ENCODE data around the gene UBE2R2. TPM values are rescaled to one million over a fixed set of nuclear protein-coding genes. Genes with fewer than 3 reads are reported as not detected.
"Not testable (repeated sequence)": the region's sequence is repeated elsewhere in the genome, so short reads cannot be mapped to it uniquely, and the experiment has no call there.

Gene UBE2R2
- total RNA-seq, 2 experiments from 2014 or later: 13.7 to 57.3 TPM

DNA sequence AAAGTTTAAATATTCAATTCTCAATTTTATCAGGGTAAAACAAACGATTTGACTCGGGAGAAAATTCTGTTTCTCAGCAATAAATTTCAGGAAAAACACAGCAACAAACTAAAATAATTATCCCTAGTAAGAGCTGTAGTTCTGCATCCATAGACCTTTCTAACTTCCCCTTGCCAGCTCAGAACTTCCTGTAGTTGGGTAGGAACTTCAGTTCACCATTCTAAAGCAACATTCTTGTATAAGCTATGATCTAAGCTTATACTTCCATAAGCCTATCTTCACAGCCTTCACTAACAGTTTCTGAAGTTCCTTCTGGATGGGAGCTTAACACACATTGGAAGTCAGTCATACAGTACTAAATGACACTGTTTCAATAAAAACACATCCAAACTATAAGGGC, 135.1 kb downstream of the UBE2R2 start:
- no peak overlapping the region for H2AFZ ChIP-seq (ENCODE audit: low read length)
- H3K36me3 ChIP-seq (ENCODE audit: insufficient read depth, low read length): peaks cover 83% of the 10 kb centered on the region
- H3K9me2 ChIP-seq (ENCODE audit: insufficient read depth, low read length): no peaks in the 10 kb centered on the region
- no peak overlapping the region for H3K4me2 ChIP-seq (ENCODE audit: low read length)
- H3K9me3 ChIP-seq (ENCODE audit: low read length): no peaks in the 10 kb centered on the region
- H3K27ac ChIP-seq (ENCODE audit: low read depth, low read length, poor library complexity, severe bottlenecking): no peak overlapping the region
- intact Hi-C loops (cut with micrococcal nuclease; ENCODE audit: unreplicated experiment): no loop called here
- no peak overlapping the region for H3K4me3 ChIP-seq (ENCODE audit: low read depth, low read length, poor library complexity, severe bottlenecking)
- CTCF ChIA-PET (ENCODE audit: unreplicated experiment): no interaction called here
- TF ChIP-seq EZH2phosphoT487 (IDR thresholded peaks at IDR 0.05; ENCODE audit: borderline replicate concordance, low read depth, low read length) (no peak), CTCF (conservative IDR thresholded peaks at IDR 0.05; ENCODE audit: low read length) (no peak)
- no peak for DNase-seq (ENCODE audit: low spot score)
- no peaks in the 10 kb centered on the region for H4K20me1 ChIP-seq (ENCODE audit: insufficient read depth, low read length)
- no peaks in the 10 kb centered on the region for H3K79me2 ChIP-seq (ENCODE audit: insufficient read depth, low read depth, low read length)
- no TSS peak for BruUV-seq (replicated peaks)
- POLR2A ChIA-PET: interaction anchor here (0.6 to 1.1 kb wide), 4 partner anchors 66 to 244 kb away, joined by 3 read pairs; no protein-coding TSS in a partner anchor
- no peaks in the 10 kb centered on the region for H3K4me1 ChIP-seq (ENCODE audit: insufficient read depth, low read length, poor library complexity, severe bottlenecking)

DNA sequence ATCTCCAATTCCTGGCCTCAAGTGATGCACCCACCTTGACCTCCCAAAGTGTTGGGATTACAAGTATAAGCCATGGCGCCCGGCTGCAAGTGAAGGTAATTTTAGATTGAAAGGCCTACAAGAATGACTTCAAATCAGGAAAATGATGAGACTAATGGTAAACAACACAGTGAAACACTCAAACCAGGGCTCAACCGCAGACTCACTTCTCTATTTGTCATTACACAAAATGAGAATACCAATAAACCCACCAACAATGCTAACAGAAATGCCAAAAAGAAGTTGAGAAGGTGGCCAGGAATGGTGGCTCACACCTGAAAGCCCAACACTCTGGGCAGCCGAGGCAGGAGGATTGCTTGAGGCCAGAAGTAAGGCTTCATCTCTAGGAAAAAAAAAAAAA, 139.6 kb downstream of the UBE2R2 start:
- intact Hi-C loops (cut with micrococcal nuclease; ENCODE audit: unreplicated experiment): no loop called here
- BruUV-seq (replicated peaks): no TSS peak
- H3K27ac ChIP-seq (ENCODE audit: low read depth, low read length, poor library complexity, severe bottlenecking): no peak overlapping the region
- H3K9me2 ChIP-seq (ENCODE audit: insufficient read depth, low read length): no peaks in the 10 kb centered on the region
- no peak overlapping the region for H2AFZ ChIP-seq (ENCODE audit: low read length)
- peaks cover 96% of the 10 kb centered on the region for H3K36me3 ChIP-seq (ENCODE audit: insufficient read depth, low read length)
- H3K4me2 ChIP-seq (ENCODE audit: low read length): no peak overlapping the region
- POLR2A ChIA-PET: interaction anchor here (0.7 kb wide), 1 partner anchor 277 kb away, joined by 3 read pairs; no protein-coding TSS in a partner anchor
- CTCF ChIA-PET (ENCODE audit: unreplicated experiment): no interaction called here
- no peak overlapping the region for H3K4me3 ChIP-seq (ENCODE audit: low read depth, low read length, poor library complexity, severe bottlenecking)
- H4K20me1 ChIP-seq (ENCODE audit: insufficient read depth, low read length): no peaks in the 10 kb centered on the region
- H3K9me3 ChIP-seq (ENCODE audit: low read length): no peaks in the 10 kb centered on the region
- H3K79me2 ChIP-seq (ENCODE audit: insufficient read depth, low read depth, low read length): no peaks in the 10 kb centered on the region
- H3K4me1 ChIP-seq (ENCODE audit: insufficient read depth, low read length, poor library complexity, severe bottlenecking): no peaks in the 10 kb centered on the region
- TF ChIP-seq CTCF (conservative IDR thresholded peaks at IDR 0.05; ENCODE audit: low read length) (no peak), EZH2phosphoT487 (IDR thresholded peaks at IDR 0.05; ENCODE audit: borderline replicate concordance, low read depth, low read length) (no peak)
- no peak for DNase-seq (ENCODE audit: low spot score)

GRCh38 chr9:33959725-33960124, 142.8 kb downstream of the UBE2R2 start:
- BruUV-seq (replicated peaks): no TSS peak
- no peak for DNase-seq (ENCODE audit: low spot score)
- Histone ChIP-seq H3K4me1 (ENCODE audit: insufficient read depth, low read length, poor library complexity, severe bottlenecking) (no peaks in the 10 kb centered on the region), H2AFZ (ENCODE audit: low read length) (no peak overlapping the region), H3K36me3 (ENCODE audit: insufficient read depth, low read length) (peaks cover 89% of the 10 kb centered on the region), H3K79me2 (ENCODE audit: insufficient read depth, low read depth, low read length) (no peaks in the 10 kb centered on the region), H3K4me3 (ENCODE audit: low read depth, low read length, poor library complexity, severe bottlenecking) (no peak overlapping the region), H3K9me2 (ENCODE audit: insufficient read depth, low read length) (no peaks in the 10 kb centered on the region), H3K27ac (ENCODE audit: low read depth, low read length, poor library complexity, severe bottlenecking) (no peak overlapping the region), H3K4me2 (ENCODE audit: low read length) (no peak overlapping the region), H3K9me3 (ENCODE audit: low read length) (no peaks in the 10 kb centered on the region), H4K20me1 (ENCODE audit: insufficient read depth, low read length) (no peaks in the 10 kb centered on the region)
- TF ChIP-seq CTCF (conservative IDR thresholded peaks at IDR 0.05; ENCODE audit: low read length) (no peak), EZH2phosphoT487 (IDR thresholded peaks at IDR 0.05; ENCODE audit: borderline replicate concordance, low read depth, low read length) (no peak)
- ChIA-PET CTCF (ENCODE audit: unreplicated experiment) (no interaction called here), POLR2A (interaction anchor here (0.9 kb wide), 1 partner anchor 67 kb away, joined by 4 read pairs; no protein-coding TSS in a partner anchor)
- intact Hi-C loops (cut with micrococcal nuclease; ENCODE audit: unreplicated experiment): no loop called here

GRCh38 chr9:33962468-33962867, 145.5 kb downstream of the UBE2R2 start:
- H3K4me2 ChIP-seq (ENCODE audit: low read length); POLR2A ChIA-PET; H3K4me1 ChIP-seq (ENCODE audit: insufficient read depth, low read length, poor library complexity, severe bottlenecking); intact Hi-C loops (cut with micrococcal nuclease; ENCODE audit: unreplicated experiment); H3K9me2 ChIP-seq (ENCODE audit: insufficient read depth, low read length); DNase-seq (ENCODE audit: low spot score); BruUV-seq (replicated peaks); H3K79me2 ChIP-seq (ENCODE audit: insufficient read depth, low read depth, low read length); H4K20me1 ChIP-seq (ENCODE audit: insufficient read depth, low read length); H3K9me3 ChIP-seq (ENCODE audit: low read length); CTCF ChIA-PET (ENCODE audit: unreplicated experiment); H2AFZ ChIP-seq (ENCODE audit: low read length); H3K27ac ChIP-seq (ENCODE audit: low read depth, low read length, poor library complexity, severe bottlenecking); H3K4me3 ChIP-seq (ENCODE audit: low read depth, low read length, poor library complexity, severe bottlenecking): not testable (repeated sequence)
- H3K36me3 ChIP-seq (ENCODE audit: insufficient read depth, low read length): peaks cover 85% of the 10 kb centered on the region

Data from OCI-LY7 (cell line).